ENCODE measurements around the gene NPIPB8. TPM values are rescaled to one million over a fixed set of nuclear protein-coding genes. Genes with fewer than 3 reads are reported as not detected.

NPIPB8 gene
- total and polyA plus RNA-seq, 2 experiments from 2014 or later, result 0.14 TPM; not detected in 1

- no peak for TF ChIP-seq ETS1 (IDR thresholded peaks at IDR 0.05)
- no peak for TF ChIP-seq CREB1 (CRISPR knock-in tag; IDR thresholded peaks at IDR 0.05; ENCODE audit: low read depth)
- TF ChIP-seq, protein P1, sequence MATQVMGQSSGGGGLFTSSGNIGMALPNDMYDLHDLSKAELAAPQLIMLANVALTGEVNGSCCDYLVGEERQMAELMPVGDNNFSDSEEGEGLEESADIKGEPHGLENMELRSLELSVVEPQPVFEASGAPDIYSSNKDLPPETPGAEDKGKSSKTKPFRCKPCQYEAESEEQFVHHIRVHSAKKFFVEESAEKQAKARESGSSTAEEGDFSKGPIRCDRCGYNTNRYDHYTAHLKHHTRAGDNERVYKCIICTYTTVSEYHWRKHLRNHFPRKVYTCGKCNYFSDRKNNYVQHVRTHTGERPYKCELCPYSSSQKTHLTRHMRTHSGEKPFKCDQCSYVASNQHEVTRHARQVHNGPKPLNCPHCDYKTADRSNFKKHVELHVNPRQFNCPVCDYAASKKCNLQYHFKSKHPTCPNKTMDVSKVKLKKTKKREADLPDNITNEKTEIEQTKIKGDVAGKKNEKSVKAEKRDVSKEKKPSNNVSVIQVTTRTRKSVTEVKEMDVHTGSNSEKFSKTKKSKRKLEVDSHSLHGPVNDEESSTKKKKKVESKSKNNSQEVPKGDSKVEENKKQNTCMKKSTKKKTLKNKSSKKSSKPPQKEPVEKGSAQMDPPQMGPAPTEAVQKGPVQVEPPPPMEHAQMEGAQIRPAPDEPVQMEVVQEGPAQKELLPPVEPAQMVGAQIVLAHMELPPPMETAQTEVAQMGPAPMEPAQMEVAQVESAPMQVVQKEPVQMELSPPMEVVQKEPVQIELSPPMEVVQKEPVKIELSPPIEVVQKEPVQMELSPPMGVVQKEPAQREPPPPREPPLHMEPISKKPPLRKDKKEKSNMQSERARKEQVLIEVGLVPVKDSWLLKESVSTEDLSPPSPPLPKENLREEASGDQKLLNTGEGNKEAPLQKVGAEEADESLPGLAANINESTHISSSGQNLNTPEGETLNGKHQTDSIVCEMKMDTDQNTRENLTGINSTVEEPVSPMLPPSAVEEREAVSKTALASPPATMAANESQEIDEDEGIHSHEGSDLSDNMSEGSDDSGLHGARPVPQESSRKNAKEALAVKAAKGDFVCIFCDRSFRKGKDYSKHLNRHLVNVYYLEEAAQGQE (IDR thresholded peaks at IDR 0.05; ENCODE audit: unreplicated experiment), result no peak
- TF ChIP-seq STAT1 (IDR thresholded peaks at IDR 0.05; ENCODE audit: unreplicated experiment), result no peak
- TF ChIP-seq, protein P2, sequence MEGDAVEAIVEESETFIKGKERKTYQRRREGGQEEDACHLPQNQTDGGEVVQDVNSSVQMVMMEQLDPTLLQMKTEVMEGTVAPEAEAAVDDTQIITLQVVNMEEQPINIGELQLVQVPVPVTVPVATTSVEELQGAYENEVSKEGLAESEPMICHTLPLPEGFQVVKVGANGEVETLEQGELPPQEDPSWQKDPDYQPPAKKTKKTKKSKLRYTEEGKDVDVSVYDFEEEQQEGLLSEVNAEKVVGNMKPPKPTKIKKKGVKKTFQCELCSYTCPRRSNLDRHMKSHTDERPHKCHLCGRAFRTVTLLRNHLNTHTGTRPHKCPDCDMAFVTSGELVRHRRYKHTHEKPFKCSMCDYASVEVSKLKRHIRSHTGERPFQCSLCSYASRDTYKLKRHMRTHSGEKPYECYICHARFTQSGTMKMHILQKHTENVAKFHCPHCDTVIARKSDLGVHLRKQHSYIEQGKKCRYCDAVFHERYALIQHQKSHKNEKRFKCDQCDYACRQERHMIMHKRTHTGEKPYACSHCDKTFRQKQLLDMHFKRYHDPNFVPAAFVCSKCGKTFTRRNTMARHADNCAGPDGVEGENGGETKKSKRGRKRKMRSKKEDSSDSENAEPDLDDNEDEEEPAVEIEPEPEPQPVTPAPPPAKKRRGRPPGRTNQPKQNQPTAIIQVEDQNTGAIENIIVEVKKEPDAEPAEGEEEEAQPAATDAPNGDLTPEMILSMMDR (conservative IDR thresholded peaks at IDR 0.05; ENCODE audit: low read depth in 2 of 2), result no peak
- no peak for TF ChIP-seq POLR2AphosphoS5 (IDR thresholded peaks at IDR 0.05; ENCODE audit: low read depth)
These were observed 47.2 kb upstream of the NPIPB8 start (continued) for GRCh38 chr16:28590384-28591340.

GRCh38 chr16:28591355-28591754 is 46.5 kb upstream of the NPIPB8 start:
- H3K36me3 Mint-ChIP-seq (ENCODE audit: low read depth), result peaks cover 8% of the 10 kb centered on the region; the same call in 1 of the 3 replicates
- Histone ChIP-seq H3K27ac (ENCODE audit: low read depth) (no peak overlapping the region), H3K79me2 (replicated peaks; ENCODE audit: insufficient read depth) (no peaks in the 10 kb centered on the region), H4K20me1 (replicated peaks; ENCODE audit: insufficient read depth) (no peaks in the 10 kb centered on the region), H3F3A (replicated peaks; ENCODE audit: low read depth) (no peaks in the 10 kb centered on the region), H2AFZ (no peak overlapping the region), H3K4me2 (no peak overlapping the region), H3K4me1 (ENCODE audit: insufficient read depth) (peaks cover 2% of the 10 kb centered on the region; the same call in 1 of the 2 replicates), H3K27me3 (ENCODE audit: insufficient read depth) (no peaks in the 10 kb centered on the region), H3K36me3 (ENCODE audit: insufficient read depth) (no peaks in the 10 kb centered on the region), H3K9me2 (ENCODE audit: insufficient read depth) (no peaks in the 10 kb centered on the region; the same call in 1 of the 2 replicates), H3K4me3 (no peak overlapping the region)
- ATAC-seq, result no peak
- H3K9me3 Mint-ChIP-seq, result no peaks in the 10 kb centered on the region
- H3K27me3 Mint-ChIP-seq (ENCODE audit: insufficient read depth, low read depth, poor library complexity), result peaks cover 10% of the 10 kb centered on the region
- H3K4me1 Mint-ChIP-seq, result peaks cover 4% of the 10 kb centered on the region
- no peak for DNase-seq (ENCODE audit: low spot score)
- no peak overlapping the region for H3K4me3 Mint-ChIP-seq
- no peak overlapping the region; the same call in 1 of the 2 replicates for H3K27ac Mint-ChIP-seq
- TF ChIP-seq NANOG (IDR thresholded peaks at IDR 0.05; ENCODE audit: borderline replicate concordance) (no peak), EZH2 (IDR thresholded peaks at IDR 0.05; ENCODE audit: low read depth, unreplicated experiment) (no peak), EZH2phosphoT487 (IDR thresholded peaks at IDR 0.05; ENCODE audit: unreplicated experiment) (no peak), ZNF114 (CRISPR knock-in tag; IDR thresholded peaks at IDR 0.05) (no peak), STAT1 (IDR thresholded peaks at IDR 0.05; ENCODE audit: unreplicated experiment) (no peak), ZNF462 (CRISPR knock-in tag; IDR thresholded peaks at IDR 0.05) (no peak), POLR2AphosphoS5 (IDR thresholded peaks at IDR 0.05; ENCODE audit: low read depth) (no peak)
